NCI-H2196 (cell line): ENCODE data around the gene RAB14.
A peak's percentile ranks its signal among the peaks of the same experiment; 100 is the strongest.

Experiments
- DNase-seq: peaks from one replicate; lab custom pipeline; 2025; ENCODE audit not compliant: unreplicated experiment; lab: John Stamatoyannopoulos, UW

Gene RAB14

GRCh38 chr9:121220996-121221663, 19.5 kb upstream of the RAB14 start:
- DNase-seq, result no peak

- DNase-seq, result no peak
These were observed 17.9 kb upstream of the RAB14 start for GRCh38 chr9:121219530-121219929.

- no peak for DNase-seq
These were observed 16.8 kb upstream of the RAB14 start for GRCh38 chr9:121218357-121219027.

- no peak for DNase-seq
These were observed 16.1 kb upstream of the RAB14 start for GRCh38 chr9:121217609-121218292.

- DNase-seq, result no peak
These were observed 14.7 kb upstream of the RAB14 start for GRCh38 chr9:121216271-121216805.

GRCh38 chr9:121214005-121214404, 12.3 kb upstream of the RAB14 start:
- no peak for DNase-seq

GRCh38 chr9:121213136-121213806, 11.6 kb upstream of the RAB14 start:
- DNase-seq, result peak; percentile 88

- no peak for DNase-seq
These were observed 8.9 kb upstream of the RAB14 start for GRCh38 chr9:121210536-121210935.

GRCh38 chr9:121207371-121207940, 5.8 kb upstream of the RAB14 start:
- DNase-seq, result no peak

GRCh38 chr9:121206516-121207370, 5.1 kb upstream of the RAB14 start:
- peak; percentile 10 for DNase-seq

- DNase-seq, result no peak
These were observed 2.9 kb upstream of the RAB14 start for GRCh38 chr9:121204611-121205010.

- DNase-seq, result no peak
These were observed 2.5 kb upstream of the RAB14 start for GRCh38 chr9:121204121-121204520.

- DNase-seq, result no peak
These were observed 478 bp downstream of the RAB14 start for GRCh38 chr9:121201045-121201737.

GRCh38 chr9:121200356-121200755, 1.3 kb downstream of the RAB14 start:
- DNase-seq, result no peak

GRCh38 chr9:121199921-121200320, 1.7 kb downstream of the RAB14 start:
- DNase-seq, result no peak

GRCh38 chr9:121198512-121199042, 3.1 kb downstream of the RAB14 start:
- no peak for DNase-seq

- DNase-seq, result no peak
These were observed 4.5 kb downstream of the RAB14 start for GRCh38 chr9:121197132-121197531.

- DNase-seq, result no peak
These were observed 5.3 kb downstream of the RAB14 start for GRCh38 chr9:121196389-121196788.

- DNase-seq, result no peak
These were observed 6.9 kb downstream of the RAB14 start for GRCh38 chr9:121194730-121195129.
